GM19099 (cell line): Measurements from ENCODE around the gene UBE3D.

Experiments
- POLR2A ChIP-seq: IDR thresholded peaks from 3 replicates; pipeline ENCODE4 v1.6.1; 2011; ENCODE audit warnings: low read depth; ENCODE audit not compliant: insufficient read length; ENCODE audit errors: extremely low read depth

Gene UBE3D

DNA sequence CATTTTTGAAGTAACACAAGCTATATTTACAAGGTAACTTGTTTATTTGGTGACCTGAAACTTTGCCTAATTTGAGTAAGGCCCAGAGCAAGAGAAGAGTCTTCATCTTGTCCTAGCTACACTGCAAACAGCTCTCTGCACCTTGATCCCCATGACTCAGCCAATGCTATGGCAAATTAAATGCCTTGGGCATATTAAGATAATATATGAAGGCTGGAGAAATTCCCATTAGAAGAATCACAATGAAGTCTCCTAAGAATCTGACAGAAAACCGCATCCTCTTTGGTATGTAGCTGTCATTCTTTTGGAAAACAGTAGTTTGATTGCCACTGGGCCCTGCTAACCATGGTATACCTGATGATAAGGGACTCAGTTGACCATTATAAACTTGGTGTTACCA is 204.5 kb downstream of the UBE3D start:
- TF ChIP-seq POLR2A = no peak

DNA sequence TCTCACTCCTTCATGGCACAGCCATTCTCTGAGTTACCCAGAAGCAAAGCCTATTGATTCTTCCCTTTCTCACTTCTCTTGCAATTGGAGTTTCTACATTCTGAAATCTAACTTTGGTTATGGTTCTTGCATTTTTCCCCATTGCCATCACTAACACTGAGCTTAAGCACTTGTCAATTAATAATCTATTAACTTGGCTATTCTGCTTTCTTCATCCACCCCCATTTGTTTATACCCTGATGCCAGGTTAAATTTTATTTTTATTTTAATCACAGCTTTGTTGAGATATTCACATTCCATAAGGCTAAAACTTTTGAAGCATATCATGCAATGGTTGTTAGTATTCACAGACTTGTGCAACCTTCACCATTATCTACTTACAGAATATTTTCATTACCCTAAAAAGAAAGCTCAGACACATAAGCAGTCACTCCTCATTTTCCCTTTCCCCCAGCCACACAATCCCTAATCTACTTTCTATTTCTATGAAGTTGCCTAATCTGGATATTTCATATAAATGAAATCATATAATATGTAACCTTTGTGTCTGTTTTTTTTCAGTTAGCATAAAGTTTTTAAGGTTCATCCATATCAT is 222.3 kb downstream of the UBE3D start:
- TF ChIP-seq POLR2A = no peak

DNA sequence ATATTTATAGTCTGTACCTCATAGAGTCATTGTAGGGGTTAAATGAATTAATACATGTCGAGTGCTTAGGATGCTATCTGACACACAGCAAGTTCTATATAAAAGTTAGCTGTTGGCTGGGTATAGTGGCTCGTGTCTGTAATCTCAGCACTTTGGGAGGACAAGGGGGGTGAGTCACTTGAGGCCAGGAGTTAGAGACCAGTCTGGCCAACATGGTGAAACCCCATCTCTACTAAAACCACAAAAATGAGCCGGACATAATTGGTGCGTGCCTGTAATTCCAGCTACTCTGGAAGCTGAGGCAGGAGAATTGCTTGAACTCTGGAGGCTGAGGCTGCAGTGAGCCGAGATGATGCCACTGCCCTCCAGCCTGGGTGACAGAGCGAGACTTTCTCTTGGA is 222.9 kb downstream of the UBE3D start:
- TF ChIP-seq POLR2A = no peak
